Measurements from ENCODE around the gene MFSD6.
"Not testable (repeated sequence)": the region's sequence is repeated elsewhere in the genome, so short reads cannot be mapped to it uniquely, and the experiment has no call there.

The MFSD6 gene

DNA sequence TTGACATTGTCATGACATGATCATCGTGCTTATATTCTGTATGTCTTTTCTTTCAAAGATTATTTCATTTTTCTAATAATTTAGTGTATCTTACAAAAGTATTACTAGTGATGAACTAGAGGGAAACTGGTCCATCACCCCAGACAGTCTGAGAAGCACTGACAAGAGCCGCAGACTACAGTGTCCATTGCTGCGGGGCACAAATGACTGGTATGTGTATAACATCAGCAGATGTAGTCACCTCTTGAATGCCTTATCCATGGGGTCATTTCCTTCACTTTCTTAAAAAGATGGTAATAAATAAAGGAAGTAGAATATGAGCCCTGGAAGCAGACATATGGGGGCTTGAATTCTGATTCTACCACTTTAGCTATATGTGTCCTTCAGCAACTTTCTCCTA is 96.8 kb downstream of the MFSD6 start:
- DNase-seq = no peak

DNA sequence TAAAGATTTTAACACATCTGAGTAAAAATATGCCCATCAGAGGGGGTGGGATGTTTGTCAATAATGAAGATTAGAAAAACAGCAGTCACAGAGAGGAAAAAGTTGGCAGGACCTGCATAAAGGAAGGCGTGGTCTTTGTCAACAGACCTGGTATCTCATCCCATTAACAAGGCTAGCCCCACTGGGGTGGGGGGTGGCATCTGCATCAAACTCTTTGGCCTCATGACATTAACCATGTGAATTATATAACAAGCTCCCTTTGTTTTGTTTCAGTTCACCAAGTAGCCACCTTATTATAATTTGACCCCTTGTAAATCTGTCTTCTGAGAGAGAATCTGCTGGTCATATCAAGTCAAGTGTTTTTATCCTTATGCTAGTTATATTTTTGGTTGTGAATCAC is 97.5 kb downstream of the MFSD6 start:
- DNase-seq = no peak

GRCh38 chr2:190506666-190507065 is 98.5 kb downstream of the MFSD6 start:
- DNase-seq = no peak

GRCh38 chr2:190507135-190507534 is 99.0 kb downstream of the MFSD6 start:
- DNase-seq = no peak

DNA sequence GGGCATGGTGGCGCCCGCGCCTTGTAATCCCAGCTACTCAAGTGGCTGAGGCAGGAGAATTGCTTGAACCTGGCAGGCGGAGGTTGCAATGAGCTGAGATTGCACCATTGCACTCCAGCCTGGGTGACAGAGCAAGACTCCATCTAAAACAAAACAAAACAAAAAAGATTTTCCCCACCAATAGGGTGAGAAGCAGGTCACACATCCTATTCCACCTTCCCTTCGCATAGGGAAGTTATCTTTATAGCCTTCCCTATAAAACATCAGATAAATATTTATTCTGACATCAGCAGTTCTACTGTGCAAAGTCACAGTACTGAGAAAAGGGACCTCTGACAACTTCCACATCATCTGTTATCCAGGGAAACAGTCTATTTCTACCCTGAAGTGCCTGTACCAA is 101.7 kb downstream of the MFSD6 start:
- DNase-seq = not testable (repeated sequence)

DNA sequence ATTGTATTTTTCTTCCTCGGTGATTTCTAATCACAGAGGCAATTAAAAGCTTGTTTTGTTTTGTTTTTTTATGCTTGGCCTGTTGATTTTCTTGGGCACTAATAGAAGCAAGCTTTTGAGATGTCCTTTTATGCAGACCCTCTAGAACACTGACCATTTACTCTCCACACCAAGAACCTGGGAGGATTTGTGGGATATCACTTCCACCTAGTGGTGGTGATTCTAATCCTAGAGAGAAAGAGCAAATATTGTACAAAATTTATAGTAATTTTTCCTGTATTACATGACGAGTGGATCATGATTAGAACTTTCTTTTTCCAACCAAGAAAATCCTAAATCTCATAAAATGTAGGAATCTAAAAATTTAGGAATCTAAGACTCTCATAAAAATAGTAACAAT is 102.9 kb downstream of the MFSD6 start:
- no peak for DNase-seq

GRCh38 chr2:190512539-190513095 is 104.5 kb downstream of the MFSD6 start:
- no peak for DNase-seq

DNA sequence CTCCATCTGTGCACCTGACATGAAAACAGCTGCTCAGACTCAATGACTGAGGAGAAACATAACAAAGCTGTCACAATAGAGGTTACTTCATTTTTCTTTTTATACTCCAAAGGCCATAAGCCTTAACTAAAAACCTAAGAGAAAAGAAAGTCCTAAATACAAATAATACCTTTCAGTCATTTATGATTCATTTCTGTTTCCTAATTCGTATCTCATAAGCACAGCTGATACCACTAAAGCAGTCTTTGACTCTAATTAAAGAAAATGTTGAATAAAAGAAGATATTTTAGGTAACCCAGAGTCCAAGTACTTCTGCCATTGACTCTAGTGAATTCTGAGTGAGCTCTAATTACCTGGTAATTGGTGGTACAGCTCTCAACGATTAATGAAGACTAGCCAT is 105.7 kb downstream of the MFSD6 start:
- DNase-seq = no peak

DNA sequence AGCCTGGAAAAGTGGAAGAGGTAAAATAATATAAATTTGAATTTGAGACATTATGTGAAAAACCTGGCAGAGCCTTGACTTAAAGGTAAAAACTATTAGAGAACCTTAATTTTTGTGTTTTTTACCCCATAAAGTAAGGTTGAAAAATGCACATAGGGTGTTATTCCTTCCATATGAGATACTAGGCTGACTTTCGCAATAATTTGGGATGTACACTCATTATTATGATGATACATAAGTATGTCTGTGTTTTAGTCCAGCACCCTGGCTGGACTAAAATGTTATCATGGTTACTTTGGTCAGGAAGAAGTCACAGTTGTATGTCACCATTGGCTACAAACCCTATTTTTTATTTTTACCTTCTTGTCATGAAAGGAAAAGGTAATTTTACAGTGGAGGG is 106.5 kb downstream of the MFSD6 start:
- no peak for DNase-seq

- no peak for DNase-seq
These were observed 107.5 kb downstream of the MFSD6 start for GRCh38 chr2:190515687-190516086.

- no peak for DNase-seq
These were observed 109.3 kb downstream of the MFSD6 start for GRCh38 chr2:190517468-190517867.

DNA sequence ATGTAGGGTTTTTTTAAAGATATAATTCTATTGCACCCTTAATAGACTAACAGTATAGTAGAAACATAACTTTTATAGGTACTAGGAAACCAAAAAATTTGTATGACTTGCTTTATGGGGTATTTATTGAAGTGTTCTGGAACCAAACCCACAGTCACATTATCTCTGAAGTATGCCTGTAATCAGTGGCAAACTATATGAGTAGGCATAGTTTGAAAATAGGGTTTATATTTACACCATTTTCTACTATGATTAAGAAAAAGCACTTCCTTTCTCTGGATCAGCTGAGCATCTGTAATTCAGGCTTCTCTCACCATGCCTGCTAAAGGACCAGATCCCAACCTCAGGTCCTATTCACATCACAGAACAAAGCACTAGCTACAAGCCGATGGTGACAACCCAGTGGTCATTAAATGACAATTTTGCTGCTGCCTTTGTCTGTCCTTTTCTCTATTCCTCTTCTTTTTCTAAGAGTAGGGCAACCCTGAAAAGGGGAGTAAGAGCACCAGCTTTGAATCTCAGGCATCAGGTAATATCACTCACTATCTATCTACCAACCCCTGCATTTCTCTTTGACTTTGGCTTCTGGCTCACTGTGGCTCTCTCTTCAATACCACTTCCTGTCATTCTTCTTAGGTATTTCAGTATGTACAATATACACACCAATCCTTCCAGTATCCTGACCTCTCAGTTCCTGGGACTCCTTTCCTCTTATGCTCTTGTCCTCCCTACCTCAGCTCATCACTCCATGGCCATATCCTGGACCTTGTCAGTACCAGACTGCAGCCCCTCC is 112.0 kb downstream of the MFSD6 start:
- DNase-seq = no peak

DNA sequence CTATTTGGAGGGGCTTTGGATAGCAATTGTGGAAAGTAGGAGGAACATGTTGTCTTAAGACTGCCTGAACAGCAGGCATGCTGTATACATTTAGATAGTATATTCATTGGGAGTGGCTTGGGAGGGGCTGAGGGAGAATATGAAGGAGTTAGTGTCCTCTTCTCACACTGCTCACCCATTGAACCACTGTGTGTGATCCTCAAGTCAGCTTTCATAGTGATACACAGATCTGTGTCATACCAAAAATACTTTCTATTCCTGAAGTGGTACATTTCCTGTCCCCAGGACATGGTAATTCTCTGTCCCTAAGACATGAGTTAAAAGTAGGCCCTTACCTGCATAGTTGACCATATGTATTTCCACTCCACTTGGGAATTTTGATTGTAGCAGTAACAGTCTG is 116.8 kb downstream of the MFSD6 start:
- no peak for DNase-seq

DNA sequence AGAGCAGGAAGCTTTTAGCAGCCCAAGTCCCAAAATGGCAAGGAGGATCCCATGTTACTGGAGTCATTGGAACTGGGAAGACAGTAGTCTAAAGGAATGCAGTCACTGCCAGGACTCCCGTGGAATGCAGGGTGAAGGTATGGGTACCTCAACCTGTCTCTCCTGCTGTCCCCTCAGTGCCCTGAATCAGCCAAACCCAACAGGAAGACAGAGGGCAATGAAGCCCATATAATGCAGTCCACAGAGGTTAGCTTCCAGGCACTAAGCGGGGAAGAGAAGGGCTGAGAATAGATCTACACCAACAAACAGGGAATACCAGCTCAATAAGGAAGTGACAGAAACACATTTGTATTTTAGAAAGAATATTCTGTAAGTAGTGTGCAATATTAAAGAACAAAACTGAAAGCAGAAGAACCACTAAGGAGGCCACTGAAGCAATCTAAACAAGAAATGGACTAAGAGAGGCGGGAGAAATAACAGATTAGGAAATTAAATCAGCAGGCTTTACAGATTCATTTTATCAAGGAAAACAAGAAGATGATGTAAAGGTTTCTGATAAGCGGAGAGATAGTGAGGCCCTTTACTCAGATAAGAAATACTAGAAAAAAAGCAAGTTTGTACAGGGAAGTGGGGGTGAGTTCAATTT is 118.1 kb downstream of the MFSD6 start:
- DNase-seq = no peak

- DNase-seq = no peak
These were observed 119.1 kb downstream of the MFSD6 start for GRCh38 chr2:190527214-190527613.

GRCh38 chr2:190527918-190528317 is 119.8 kb downstream of the MFSD6 start:
- DNase-seq = no peak

DNA sequence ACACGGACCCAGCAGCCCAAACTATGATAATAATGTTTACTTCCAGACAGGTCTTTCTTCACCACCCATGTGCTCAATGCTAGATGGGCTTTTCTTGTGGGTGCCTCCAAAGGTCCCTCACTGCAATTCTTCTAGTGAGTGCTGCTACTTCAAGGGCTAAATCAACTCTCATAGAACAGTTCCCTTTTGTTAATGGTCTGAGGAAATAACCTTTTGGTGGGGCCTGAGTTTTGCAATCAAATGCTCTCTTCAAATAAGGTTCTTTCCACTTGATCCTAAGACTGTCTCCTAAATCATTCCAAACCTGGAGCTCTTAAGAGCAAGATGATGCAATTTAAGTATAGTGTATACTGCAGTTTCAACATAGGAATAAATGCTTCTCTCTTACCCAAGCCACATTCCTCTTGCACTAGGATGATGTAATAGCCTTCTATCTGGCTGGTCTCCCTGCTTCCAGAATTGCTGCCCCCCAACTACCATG is 120.4 kb downstream of the MFSD6 start:
- DNase-seq = no peak

DNA sequence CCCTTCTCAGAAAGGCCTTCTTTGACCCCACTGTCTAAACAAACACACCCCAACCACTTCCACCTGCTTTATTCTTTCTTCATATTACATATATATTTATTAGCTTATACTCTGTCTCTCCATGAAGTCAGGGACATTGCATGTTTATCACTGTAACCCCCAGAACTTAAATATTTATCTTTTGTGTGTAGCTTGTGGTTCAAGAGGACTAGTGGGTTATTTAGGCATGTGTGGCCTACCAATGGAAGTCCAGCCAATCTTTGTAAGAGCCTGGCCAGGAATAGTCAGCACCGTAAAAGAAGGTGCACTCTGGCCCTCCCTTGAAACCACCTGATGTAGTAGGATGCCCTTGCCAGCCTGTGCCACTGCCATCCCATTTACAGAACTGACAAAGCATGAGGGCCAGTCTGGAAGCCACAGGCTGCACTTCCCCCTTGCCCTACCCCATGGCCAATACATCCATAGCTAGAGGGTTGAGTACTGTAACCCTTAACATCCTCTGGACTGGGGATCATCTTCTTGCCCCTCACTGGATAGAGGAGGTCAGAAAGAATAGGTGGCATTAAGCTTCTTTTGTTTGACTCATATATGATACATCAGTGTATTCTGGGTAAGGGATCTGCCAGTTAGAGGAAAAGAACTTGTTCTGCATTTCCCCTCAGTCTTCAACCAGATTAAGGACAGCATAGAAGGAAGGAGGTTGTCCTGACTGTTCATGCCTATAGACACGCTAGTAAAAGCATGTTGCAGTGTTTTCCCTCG is 121.5 kb downstream of the MFSD6 start:
- DNase-seq = no peak

DNA sequence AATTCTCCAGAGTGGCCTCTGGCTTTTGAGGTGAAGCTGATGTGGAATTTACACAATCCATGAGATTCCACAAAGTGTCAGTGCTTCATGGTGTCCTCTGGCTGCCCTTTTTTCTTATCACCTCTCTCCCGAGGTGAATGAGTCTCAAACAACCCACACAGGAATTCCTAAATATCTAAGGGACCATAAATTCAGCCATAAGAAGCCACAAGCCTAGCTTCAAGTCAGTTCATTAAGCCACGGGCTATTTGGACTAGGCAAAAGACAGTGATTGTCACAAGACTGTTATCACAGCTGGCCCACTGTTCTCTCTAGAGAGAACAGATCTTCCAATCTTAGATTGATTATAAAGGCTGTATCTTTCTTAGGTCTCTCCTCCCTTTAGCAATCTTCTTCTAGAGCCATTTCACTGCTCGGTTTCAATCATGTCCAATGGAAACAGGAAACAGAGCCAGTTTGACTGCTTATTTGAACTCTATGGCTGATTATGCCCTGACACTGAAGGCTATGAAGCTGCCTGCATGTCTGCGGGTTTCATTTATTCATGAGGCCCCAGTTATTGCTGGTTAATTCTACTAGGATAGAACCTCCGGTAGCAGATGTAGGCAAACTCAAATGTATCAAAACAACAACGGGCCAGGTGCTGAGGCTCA is 122.2 kb downstream of the MFSD6 start:
- DNase-seq = no peak

GRCh38 chr2:190532581-190532980 is 124.4 kb downstream of the MFSD6 start:
- no peak for DNase-seq

DNA sequence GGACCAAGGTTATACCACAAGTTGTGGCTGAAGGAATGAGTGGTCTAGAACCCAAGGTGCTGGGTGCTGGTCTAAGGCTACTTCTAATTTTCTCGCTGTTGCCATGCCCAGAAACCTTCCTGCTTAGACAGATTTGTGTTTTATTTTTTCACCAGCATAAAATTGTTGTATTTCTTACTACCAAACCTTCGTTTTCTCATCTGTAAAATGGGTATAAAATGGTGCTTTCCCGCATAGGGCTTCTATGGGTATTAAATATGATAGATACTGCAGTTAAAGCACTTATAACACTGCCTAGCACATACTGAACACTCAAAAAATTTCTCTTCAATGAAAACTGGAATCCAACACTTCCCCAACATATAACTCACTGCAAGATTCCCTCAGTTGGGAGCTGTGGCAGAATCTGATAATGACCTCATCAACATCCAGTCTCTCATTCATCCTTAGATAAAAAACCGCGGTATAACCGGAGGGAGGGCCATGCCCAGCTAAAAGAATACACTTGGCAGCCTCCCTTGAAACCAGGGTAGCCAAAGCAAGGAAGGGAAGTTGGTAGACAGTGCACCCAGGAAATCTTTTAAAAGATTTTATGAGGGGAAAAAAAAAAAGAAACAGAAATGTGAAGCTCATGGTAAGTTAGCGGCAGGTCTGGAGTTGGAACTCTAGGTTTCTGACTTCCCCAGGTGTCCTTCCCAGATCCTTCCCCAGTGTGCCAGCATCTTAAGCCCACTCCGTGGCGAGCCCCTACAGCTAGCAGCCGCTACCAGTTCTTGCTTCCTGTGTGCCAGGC is 125.2 kb downstream of the MFSD6 start:
- DNase-seq = peak in 1 of 2 donors; percentile 20

DNA sequence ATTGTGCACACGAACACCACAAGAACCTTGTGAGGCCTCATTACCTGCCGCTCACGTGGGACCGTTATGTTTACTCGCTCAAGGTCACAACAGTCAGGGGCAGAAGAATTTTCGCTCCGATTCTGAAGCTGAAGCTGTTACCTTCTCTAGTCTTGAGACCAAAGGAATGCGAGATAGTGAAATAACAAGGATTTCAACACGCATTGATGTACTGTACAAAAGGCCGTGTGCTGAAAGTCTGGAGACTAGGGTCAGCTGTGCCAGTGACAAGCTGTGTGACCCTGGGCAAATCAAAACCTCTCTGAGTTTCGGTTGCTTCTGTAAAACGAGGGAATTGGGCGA is 125.8 kb downstream of the MFSD6 start:
- DNase-seq = peak; percentile 54 to 55
